ENCODE data around the gene EIF3F.
A peak's percentile ranks its signal among the peaks of the same experiment; 100 is the strongest.

Gene EIF3F

DNA sequence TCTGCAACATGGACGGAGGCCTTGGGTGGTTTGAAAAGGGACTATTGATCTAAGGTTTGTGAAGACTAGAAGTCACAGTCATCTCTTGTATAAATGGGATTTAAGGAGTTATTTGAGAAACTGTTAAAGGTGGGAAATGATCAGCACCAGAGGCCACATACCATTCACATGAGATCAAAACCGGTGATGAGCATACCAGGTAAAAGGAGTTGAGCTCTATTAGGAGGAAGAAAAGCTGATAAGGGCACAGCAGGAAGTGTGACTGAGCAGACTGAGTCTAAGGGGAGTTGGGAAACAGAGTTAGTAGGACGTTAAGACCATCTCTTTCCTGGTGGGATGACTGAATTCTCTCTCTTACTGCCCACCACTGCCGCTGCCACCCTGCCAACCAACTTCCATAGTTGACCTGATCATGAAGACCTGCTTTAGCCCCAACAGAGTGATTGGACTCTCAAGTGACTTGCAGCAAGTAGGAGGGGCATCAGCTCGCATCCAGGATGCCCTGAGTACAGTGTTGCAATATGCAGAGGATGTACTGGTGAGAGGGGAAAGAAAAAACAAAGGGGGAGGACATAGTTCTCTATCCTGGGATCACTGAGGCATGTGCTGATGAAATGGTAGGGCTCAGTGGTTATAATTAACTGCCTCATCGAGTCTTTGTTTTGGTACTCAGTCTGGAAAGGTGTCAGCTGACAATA, 7.6 kb downstream of the EIF3F start:
- DNase-seq (ENCODE audit: low read depth, low spot score): no peak

DNA sequence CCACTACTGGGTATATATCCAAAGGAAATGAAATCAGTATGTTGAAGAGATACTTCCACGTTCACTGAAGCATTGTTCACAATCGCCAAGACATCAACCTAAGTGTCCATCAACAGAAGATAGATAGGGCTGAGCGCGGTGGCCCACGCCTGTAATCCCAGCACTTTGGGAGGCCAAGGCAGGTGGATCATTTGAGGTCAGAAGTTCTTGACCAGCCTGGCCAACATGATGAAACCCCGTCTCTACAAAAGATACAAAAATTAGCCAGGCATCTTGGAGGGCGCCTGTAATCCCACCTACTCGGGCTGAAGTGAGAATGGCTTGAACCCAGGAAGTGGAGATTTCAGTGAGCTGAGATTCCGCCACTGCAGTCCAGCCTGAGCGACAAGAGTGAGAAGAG, 12.7 kb downstream of the EIF3F start:
- no peak for DNase-seq (ENCODE audit: low read depth, low spot score)

DNA sequence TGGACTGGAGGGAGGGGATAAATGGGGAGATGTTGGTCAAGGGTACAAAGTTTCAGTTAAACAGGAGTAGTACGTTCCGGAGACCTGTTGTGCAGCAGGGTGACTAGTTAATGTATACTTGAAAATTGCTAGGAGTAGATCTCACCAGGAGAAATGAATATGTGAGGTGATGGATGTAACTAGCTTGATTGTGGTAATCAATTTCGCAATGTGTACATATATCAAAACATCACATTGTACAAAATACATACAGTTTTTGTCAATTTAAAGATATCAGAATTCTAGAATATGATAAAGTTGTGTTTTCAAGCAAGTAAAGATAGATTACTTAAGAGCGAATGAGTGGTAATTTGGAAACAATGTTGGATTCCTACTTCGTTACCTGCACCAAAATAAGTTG, 13.3 kb downstream of the EIF3F start:
- DNase-seq (ENCODE audit: low read depth, low spot score): no peak

DNA sequence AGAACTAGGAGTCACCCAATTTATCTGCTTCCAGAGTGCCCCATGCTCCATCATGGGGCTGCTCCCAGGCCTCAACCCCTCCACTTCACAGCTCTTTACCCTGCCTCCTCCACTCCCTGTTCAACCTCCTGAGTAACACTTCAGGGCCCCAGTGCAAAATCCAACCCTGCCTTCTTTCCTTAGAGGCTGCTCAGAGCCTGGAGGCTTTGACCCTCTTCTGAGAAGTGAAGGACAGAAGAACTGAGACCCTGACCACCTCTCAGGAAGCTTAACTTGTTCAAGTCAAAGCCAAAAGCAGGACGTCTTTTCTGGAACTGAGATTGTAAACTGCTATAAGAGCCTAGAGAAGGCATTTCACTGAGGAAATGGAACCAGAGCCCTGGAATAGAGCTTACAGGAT, 15.5 kb downstream of the EIF3F start:
- no peak for DNase-seq (ENCODE audit: low read depth, low spot score)

DNA sequence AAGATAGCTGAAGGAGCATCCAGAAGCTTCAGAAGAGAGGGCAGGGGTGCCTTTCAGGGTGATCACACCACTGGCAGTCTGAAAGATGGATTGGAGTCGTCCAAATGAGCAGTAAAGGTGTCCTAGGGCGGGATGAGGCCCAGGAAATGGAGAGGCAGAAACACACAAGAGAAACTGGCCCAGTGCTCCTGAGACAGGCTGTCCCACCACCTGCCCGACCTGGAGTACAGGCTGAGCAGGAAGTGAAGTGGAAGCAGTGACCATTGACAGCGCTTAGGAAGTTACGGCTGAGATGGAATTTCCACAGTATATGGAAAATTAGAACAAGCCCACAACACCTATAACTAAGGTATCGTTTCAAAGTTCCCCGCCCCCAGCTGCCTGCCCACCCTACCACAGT, 16.1 kb downstream of the EIF3F start:
- no peak for DNase-seq (ENCODE audit: low read depth, low spot score)

DNA sequence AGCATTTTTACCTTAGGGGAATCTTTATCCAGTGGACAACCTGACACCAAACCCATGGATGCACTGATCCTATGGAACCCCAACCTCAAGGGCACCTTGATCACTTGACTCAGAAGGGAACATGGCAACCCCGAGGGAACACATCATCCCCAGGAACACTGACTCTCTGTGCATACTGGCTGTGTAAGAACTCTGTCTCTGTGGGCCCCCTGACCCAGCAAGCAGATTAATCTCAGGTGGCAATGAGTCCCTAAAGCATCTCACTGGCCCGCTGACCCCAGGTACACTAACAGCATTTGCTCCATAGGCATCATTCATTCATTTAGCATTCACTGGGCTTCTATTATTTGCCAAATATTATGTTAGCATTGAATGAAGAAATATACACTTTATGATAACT, 16.9 kb downstream of the EIF3F start:
- no peak for DNase-seq (ENCODE audit: low read depth, low spot score)

DNA sequence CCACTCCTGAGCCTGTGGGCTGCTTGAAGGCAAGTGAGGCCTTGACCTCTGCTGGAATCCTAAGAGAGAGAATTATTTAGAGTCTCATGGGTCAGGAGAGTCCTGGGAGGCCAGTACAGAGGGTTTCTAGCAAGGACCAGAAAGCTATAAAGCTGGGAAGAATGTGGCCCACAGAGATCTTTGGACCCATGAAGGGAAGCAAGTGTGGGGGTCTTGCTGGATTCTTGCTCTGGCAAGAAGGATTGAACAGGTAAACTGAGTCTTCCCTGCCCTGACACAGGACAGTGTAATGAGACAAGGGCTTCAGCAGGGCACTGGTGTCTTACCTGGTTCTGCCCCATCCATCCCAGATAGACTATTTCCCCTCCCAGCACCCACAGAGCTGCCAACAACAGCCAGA, 18.4 kb downstream of the EIF3F start:
- DNase-seq (ENCODE audit: low read depth, low spot score): no peak

DNA sequence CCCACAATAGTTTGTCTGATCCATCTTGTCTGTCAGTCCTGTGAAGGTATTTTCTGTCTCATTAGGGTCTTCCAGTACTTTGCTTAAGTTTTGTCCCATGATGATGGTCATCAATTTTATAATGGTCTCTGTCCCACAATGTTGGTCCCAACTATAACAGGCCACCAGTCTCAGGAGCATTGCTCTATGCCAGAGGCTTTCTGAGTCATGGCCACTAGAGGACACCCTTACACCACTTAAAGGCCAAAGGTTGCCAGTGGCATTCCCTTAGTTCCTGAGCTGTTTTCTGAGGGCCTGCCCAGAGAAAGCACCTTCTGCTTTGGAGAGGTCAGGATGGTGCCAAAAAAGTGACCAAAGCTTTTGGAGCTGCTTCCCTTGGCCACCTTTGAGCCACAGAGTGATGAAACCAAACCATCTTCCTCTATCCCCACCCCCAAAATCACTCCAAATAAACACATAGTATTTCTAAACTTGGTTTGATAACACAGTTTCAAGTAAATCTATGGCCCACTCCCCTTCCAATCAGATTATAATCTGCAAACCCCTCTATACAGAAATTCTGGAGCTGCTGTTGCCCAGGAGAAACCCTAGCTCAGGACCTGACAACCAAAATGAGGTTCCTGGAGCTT, 19.3 kb downstream of the EIF3F start:
- DNase-seq (ENCODE audit: low read depth, low spot score): peak; percentile 33

DNA sequence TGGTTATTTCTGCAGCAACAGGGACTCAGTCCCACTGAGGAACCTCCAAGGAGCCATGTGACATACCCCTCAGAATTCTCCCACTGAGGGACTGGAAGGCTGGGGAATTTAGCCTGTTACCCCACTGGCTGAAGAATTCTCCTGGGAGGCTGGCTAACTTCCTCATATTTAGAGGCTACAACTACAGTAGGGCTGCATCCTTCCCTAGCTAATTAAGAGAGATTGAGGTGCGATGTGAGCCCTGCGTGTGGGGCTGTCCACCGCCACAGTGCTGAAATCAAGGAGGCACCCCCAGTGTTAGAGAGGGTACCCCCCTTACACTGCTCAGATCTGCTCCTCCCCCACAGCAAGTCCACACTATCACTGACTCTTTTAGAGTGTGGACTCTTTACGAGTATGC, 21.1 kb downstream of the EIF3F start:
- DNase-seq (ENCODE audit: low read depth, low spot score): no peak

DNA sequence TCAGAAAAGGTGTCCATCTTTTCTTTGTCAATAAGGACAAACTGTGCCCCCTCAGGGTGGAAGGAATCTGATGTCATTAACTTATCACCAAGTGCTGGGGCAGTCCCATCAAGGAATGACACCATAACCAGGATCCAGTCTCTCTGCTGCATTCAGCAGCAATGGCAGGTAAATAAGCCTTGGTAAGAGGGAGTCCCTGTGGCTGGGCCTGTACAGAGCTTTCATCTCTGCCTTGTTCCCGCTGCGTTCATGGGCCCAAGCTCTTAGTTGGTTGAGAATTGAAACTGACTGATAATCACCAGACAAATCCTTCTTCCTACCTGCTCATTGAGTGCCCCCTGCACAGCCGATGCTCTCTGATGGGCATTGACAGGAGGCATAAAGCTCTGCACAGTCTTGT, 22.7 kb downstream of the EIF3F start:
- DNase-seq (ENCODE audit: low read depth, low spot score): no peak

DNA sequence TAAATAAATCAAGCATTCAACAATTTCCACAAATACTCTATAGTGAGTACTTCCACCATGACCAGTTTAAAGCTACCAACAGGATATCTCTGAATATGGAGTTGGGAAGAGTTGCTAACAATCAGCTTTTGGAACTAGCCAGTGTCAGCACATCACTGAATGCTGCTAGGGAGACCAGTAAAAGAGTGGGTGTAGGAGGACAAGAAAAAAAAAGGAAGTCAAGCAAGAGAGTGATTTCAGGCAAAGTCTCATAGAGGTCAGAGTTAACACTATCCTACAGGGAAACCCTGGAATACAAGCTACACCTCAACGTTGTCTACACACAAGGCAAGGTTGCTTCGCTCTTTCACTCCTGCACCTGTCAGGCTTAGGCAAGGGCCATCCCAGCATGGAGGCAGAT, 24.2 kb downstream of the EIF3F start:
- no peak for DNase-seq (ENCODE audit: low read depth, low spot score)

DNA sequence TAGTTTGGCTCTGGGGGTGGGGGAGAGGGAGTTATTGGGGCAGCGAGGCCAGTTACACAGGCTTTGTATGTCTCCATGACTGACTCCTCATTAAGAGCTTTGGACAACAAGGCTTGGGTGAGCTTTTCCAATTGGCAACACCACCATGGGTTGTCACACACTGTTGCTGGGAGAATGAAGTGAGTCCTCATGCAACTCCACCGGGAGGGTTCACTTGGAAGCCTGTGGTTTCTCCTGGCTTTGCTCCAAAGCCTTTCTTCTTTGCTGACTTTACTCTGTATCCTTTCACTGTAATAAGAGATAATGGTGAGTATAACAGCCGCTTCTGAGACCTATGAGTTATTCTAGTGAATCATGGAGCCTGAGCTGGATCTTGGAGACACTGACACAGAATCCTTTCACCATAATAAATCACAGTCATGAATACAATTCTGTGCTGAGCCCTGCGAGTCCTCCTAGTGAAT, 24.9 kb downstream of the EIF3F start:
- DNase-seq (ENCODE audit: low read depth, low spot score): no peak

DNA sequence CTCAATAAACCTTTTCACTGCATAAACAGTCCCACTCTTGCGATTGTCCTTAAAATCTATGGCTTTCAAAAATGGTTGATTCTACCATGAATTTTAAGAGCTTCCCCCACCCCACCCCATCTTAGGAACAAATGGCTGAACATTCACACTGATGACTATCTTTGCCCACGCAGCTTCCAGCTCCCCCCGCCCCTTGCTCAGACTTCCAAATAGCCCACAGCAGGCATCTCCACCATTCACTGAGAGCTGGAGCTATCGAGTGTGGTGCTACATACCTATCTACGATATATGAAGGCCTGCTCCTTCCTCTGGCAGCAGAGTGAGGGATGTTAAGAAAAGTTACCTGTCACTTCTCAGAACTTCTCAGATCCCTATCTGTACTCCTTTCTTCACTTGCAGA, 26.7 kb downstream of the EIF3F start:
- DNase-seq (ENCODE audit: low read depth, low spot score): no peak

DNA sequence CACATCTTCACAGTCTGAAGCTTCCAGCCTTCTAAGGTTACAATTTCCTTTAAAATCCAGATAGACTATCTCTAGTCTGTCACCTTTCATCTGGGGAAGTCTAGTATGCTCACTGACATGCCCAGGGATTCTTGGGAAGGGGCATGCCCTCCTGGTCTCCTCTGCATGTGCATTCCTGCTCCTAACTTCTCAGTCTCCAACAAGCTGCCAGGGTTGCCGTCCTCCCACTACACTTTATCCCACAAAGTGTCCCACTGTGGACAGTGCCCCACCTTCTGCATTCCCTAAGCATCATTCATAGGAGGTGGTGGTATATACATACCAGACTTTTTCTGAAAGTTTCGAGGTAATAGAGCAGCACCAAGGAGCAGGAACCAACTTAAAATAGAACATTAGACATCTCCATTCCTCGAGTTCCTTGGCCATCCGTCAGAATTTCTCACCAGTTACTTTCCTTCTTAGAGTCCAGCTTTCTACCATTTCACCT, 28.7 kb downstream of the EIF3F start:
- no peak for DNase-seq (ENCODE audit: low read depth, low spot score)

DNA sequence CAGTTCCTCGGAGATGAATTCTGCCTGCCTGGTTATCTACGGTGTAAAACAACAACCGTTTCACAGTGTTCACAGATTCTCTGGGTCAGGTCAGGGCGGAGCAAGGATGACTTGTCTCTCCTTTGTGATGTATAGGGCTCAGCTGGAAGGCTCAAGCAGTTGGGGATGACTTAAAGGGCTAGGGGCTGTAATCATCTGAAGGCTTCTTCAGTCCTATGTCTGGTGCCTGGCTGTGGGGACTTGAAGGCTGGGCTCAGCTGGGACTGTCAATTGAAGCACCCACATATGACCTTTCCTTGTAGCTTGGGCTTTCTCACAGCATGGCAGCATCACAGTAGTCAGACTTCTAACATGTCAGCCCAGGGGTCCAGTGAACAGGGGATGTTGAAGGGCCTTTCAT, 29.3 kb downstream of the EIF3F start:
- peak; percentile 60 for DNase-seq (ENCODE audit: low read depth, low spot score)

DNA sequence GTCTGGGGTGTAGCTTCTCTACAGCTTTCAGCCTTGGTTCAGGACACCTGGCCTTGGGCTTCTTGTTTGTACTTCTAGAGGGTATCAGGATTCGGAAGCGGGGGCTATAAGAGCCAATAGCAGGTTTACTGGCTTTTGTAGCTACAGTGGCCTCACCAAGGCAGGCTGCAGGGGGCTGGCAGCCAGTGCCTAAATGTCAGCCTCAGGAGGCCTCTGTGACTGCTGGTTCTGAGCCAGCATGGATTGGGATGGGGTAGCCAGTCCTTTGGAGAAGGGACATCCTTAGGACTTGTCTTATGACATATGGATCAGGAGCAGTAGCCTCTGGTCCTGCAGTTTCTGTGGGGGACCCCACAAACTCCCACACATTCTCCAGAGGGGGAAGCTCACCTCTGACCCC, 29.9 kb downstream of the EIF3F start:
- DNase-seq (ENCODE audit: low read depth, low spot score): no peak

DNA sequence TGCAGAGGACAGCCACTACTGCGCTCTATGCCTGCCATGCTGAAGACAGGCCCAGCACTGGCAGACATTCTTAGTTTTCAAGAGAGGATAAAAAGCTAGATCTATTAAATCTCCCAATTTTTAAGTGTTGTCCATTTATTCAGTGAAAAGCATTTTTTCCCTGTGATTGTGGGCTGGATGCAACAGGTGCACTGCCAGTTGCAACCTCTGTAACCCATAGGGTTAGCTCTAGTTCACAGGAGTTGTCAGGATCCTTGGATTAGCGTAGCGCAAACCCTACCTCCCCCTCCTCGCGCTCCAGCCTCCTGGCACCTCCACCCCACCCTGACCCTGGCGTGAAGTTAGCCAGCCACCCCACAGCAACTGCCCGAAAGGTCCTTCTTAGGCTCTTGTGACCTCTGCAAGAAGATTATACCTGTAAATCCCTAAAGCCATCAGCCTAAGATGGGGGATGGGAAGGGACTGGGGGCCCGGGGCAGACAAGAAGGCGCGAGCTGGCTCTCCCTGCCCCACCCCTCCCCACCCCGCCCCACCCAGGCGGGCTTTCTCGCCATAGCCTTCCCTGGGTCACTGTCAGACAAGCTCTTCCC, 30.9 kb downstream of the EIF3F start:
- DNase-seq (ENCODE audit: low read depth, low spot score): no peak

DNA sequence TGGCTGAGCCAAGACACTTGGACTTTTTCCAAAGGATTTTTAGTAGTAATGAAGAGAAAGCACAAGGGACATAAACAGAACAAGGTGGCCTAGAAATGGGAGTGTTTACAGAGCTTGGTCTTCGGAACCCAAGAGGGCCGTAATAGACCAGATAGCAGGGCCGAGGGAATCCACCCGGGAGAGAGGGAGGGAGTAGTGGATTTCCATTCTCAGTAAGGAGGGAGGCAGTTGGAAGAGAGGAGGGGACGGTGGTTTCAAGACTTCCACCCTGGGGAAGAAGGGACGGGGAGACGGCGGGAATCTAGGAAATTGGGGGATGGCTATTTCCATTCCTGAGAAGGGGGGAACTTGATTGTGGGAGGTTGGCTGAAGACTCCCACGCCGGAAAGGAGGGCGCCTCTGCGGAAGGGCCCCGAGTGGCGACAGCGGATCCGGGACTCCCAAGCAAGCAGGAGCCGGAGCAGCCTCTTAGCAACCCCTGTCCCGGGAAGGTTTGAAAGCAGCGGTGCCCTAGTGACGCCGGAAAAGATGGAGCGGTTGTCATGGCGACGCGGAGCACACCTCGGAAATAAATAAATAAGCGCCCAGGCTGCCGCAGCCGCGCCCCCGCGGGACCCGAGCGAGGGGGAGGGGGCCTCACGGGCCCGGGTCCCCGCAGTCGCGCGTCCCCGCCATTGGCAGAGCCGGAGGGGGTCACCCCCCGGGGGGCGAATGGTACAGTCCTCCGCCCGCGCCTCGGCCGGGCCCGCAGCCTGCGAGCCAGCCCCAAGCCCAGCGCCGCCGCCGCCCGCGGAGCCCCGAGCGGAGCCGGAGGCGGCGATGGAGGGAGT, 31.6 kb downstream of the EIF3F start:
- peak; percentile 45 for DNase-seq (ENCODE audit: low read depth, low spot score)

DNA sequence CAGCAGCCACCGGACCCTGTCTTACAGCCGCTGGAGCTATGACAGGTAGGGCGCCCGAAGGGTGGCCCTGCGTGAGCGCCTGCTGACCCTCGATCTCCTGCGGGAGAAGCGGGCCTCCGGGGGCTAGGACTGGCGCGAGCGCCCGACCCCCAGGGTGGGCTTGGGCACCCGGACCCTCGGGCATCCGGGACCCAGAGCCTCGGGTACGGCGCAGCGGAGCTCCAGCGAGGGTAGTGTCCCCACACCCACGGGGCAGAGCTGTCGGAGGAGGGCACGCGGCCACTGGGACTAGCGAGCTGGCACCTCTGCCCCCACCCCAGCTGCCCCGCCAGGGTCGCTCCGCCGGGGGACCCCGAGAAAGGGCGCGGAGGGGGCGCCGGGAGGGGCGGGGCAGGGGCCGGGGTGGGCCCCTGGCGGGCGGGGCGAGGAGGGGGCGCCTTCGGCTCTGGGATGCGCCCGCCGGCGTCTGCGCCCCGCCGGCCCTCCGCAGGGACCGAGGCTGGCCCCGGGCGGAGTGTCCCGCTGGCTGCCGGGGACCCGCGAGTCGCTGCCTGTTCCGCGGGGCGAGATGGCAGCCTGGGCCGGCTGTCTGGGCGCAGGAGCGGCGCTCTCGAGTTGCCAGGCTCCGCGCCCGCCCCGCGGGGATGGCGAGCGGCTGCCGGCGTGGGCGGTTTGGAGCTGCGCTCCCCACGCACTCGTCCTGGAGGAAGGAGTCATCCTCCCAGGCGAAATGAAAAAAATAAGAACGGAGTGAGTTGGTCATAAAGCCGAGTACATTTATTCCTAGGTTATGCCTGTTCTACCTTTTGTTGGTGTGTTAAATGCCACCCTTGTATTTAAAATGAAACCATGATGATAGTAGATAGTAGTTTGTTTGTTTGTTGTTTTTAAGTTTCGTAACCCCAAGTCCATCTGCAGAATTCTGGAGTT, 32.4 kb downstream of the EIF3F start:
- DNase-seq (ENCODE audit: low read depth, low spot score): no peak

DNA sequence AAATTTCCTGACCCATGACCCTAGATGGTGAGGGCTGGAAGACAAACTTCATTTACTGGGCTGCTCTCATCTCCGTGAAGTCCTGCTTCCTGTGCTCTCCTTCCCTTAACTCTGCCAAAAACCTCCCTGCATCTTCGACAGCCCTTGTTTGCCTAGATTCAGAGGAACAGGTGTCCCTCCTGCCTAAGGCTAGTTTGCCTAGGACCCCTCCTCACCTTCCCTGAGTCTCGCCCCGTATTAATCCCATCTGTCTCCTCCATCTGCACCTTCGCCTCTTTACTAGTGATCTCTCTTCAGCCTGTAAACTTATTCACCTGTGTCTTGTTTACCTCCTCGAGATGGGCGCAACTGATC, 33.1 kb downstream of the EIF3F start:
- DNase-seq (ENCODE audit: low read depth, low spot score): no peak

DNA sequence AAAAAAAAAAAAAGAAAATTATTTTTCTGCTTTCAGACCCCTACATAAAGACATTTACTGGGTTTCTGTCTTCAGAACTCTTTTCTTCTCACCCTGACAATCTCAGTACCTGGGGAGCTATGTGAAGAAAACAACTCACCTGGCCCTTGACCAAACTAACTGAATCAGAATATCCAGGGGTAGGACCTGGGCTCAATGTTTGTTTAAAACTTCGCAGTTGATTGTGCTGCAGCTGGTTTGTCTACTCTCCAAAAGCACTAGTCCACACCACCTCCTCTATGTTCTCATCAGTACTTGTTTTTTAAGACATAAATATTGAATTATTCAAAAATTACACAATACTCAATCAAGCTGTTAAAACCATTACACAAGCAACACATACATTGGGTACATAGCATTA, 34.8 kb downstream of the EIF3F start:
- no peak for DNase-seq (ENCODE audit: low read depth, low spot score)
